GM18519 (cell line): ENCODE results near the gene ZNF236.

Experiments
- ATAC-seq: cut with Tn5 transposase; IDR thresholded peaks from one replicate; pipeline ENCODE4 v1.9.1; 2021; ENCODE audit warnings: mild to moderate bottlenecking, moderate library complexity; ENCODE audit not compliant: unreplicated experiment, low FRiP score

The ZNF236 gene

GRCh38 chr18:76896677-76897076, 74.3 kb downstream of the ZNF236 start:
- ATAC-seq = no peak

GRCh38 chr18:76897257-76897656, 74.9 kb downstream of the ZNF236 start:
- no peak for ATAC-seq

- no peak for ATAC-seq
Measured at GRCh38 chr18:76903386-76903785, 81.0 kb downstream of the ZNF236 start.

- ATAC-seq = no peak
Measured at GRCh38 chr18:76905821-76906220, 83.5 kb downstream of the ZNF236 start.

GRCh38 chr18:76908277-76908676, 85.9 kb downstream of the ZNF236 start:
- ATAC-seq = no peak

GRCh38 chr18:76909439-76909838, 87.1 kb downstream of the ZNF236 start:
- no peak for ATAC-seq

- ATAC-seq = no peak
Measured at GRCh38 chr18:76911440-76911839, 89.1 kb downstream of the ZNF236 start.

- no peak for ATAC-seq
Measured at GRCh38 chr18:76913583-76913982, 91.2 kb downstream of the ZNF236 start.

GRCh38 chr18:76914314-76914713, 92.0 kb downstream of the ZNF236 start:
- ATAC-seq = no peak

- no peak for ATAC-seq
Measured at GRCh38 chr18:76914796-76915195, 92.4 kb downstream of the ZNF236 start.

GRCh38 chr18:76915456-76915855, 93.1 kb downstream of the ZNF236 start:
- ATAC-seq = no peak

GRCh38 chr18:76920974-76921373, 98.6 kb downstream of the ZNF236 start:
- ATAC-seq = no peak

GRCh38 chr18:76922107-76922506, 99.8 kb downstream of the ZNF236 start:
- peak; percentile 92 for ATAC-seq

GRCh38 chr18:76923485-76924085, 101.2 kb downstream of the ZNF236 start:
- no peak for ATAC-seq

- ATAC-seq = no peak
Measured at GRCh38 chr18:76925501-76925900, 103.1 kb downstream of the ZNF236 start.

GRCh38 chr18:76927223-76927725, 104.9 kb downstream of the ZNF236 start:
- no peak for ATAC-seq

- peak; percentile 45 for ATAC-seq
Measured at GRCh38 chr18:76928179-76928868, 106.0 kb downstream of the ZNF236 start.

GRCh38 chr18:76931171-76931570, 108.8 kb downstream of the ZNF236 start:
- ATAC-seq = no peak

- no peak for ATAC-seq
Measured at GRCh38 chr18:76932026-76932819, 109.9 kb downstream of the ZNF236 start.

GRCh38 chr18:76935722-76936337, 113.5 kb downstream of the ZNF236 start:
- no peak for ATAC-seq

- no peak for ATAC-seq
Measured at GRCh38 chr18:76936877-76937276, 114.5 kb downstream of the ZNF236 start.
